LNCaP clone FGC (cell line): Measurements from ENCODE around the gene RNF141.

ENCODE experiments used
- DNase-seq: peaks from one replicate; pipeline ENCODE4 v3.0.0-alpha.2; 2011; ENCODE audit warnings: low read depth
- H3K4me3 ChIP-seq: 2 replicates; pipeline ENCODE4 v1.5.1; 2011; ENCODE audit warnings: mild to moderate bottlenecking, low read depth, low read length, control low read depth
- TF ChIP-seq, protein P1 (sequence below): IDR thresholded peaks from 2 replicates; pipeline ENCODE4 v1.5.1; 2012; ENCODE audit warnings: mild to moderate bottlenecking; ENCODE audit not compliant: control insufficient read depth, insufficient read depth; ENCODE audit errors: extremely low read depth

RNF141 gene

GRCh38 chr11:10480026-10480425, 61.0 kb downstream of the RNF141 start:
- TF ChIP-seq, protein P1, sequence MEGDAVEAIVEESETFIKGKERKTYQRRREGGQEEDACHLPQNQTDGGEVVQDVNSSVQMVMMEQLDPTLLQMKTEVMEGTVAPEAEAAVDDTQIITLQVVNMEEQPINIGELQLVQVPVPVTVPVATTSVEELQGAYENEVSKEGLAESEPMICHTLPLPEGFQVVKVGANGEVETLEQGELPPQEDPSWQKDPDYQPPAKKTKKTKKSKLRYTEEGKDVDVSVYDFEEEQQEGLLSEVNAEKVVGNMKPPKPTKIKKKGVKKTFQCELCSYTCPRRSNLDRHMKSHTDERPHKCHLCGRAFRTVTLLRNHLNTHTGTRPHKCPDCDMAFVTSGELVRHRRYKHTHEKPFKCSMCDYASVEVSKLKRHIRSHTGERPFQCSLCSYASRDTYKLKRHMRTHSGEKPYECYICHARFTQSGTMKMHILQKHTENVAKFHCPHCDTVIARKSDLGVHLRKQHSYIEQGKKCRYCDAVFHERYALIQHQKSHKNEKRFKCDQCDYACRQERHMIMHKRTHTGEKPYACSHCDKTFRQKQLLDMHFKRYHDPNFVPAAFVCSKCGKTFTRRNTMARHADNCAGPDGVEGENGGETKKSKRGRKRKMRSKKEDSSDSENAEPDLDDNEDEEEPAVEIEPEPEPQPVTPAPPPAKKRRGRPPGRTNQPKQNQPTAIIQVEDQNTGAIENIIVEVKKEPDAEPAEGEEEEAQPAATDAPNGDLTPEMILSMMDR, result no peak
- DNase-seq, result no peak
- no peak overlapping the region for H3K4me3 ChIP-seq

- no peak for DNase-seq
- H3K4me3 ChIP-seq, result no peak overlapping the region
- TF ChIP-seq, protein P1, result no peak
Observed at GRCh38 chr11:10478574-10479550, 62.1 kb downstream of the RNF141 start.

GRCh38 chr11:10478066-10478465, 62.9 kb downstream of the RNF141 start:
- TF ChIP-seq, protein P1, result no peak
- no peak overlapping the region for H3K4me3 ChIP-seq
- no peak for DNase-seq

GRCh38 chr11:10477690-10478046, 63.3 kb downstream of the RNF141 start:
- H3K4me3 ChIP-seq, result no peak overlapping the region
- no peak for DNase-seq
- TF ChIP-seq, protein P1, result no peak

DNA sequence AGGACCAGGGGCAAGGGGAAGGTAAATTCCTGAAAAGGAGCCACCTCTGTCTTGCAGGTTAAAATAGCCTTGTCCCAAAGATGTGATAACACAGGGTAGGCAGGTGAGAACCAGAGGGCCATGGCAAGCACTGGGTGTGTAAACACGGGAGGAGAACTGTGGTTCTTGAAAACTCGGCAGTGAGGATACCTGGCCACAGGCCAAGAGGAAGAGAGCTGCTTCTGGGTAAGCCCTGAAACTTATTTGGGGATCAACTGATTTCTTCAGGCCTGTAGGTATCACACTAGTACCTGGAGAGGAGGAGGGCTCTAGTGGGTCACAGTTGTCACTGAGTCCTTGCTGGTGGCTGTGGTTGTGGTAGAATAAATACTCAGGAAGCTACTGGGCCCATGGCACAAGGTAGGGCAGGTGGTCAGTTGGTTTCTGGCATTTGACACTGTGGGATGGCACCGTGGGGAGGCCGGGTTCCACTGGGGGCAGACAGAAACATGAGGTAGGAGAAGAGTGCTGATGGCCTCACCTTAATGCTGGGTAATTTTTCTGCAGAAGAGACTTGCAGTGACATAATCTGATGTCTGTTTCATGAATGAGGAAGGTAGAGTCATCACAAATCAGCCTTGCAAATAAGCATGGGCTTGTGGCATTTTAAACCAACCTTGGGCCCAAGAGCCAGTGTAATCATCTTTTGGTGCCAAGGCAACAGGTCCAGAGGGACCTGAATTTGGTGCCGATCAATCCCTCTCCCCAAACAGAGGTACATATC, 63.9 kb downstream of the RNF141 start:
- no peak overlapping the region for H3K4me3 ChIP-seq
- TF ChIP-seq, protein P1, result no peak
- no peak for DNase-seq

DNA sequence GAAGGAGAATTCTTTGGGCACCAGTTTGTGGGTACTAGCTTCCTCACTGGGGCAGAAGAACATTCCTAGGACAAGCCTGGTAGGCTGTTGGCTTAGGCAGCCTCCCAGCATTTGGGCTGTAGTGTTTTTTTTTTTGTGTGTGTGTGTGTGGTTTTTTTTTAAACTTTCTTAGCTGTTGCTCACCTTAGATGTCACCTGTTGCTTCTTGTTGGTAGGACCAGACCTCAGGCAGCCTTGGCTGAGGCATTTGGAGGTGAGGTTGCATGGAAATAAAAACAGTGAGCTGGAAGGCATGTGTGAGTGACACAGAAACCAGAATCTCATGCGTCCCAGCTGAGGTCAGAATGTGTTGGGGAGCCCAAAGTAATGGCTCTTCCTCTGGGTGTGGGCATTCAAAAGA, 64.6 kb downstream of the RNF141 start:
- TF ChIP-seq, protein P1, result no peak
- DNase-seq, result no peak
- no peak overlapping the region for H3K4me3 ChIP-seq
